GM18867 (cell line): ENCODE results near the gene ELOA.
"Not testable (repeated sequence)": the region's sequence is repeated elsewhere in the genome, so short reads cannot be mapped to it uniquely, and the experiment has no call there.

Source experiments
- ATAC-seq: cut with Tn5 transposase; IDR thresholded peaks from one replicate; pipeline ENCODE4 v1.9.1; 2021; ENCODE audit warnings: mild to moderate bottlenecking, moderate library complexity; ENCODE audit not compliant: unreplicated experiment

ELOA gene

GRCh38 chr1:23732363-23733224 lies 10.7 kb upstream of the ELOA start:
- ATAC-seq, result no peak

GRCh38 chr1:23733281-23733680 lies 10.0 kb upstream of the ELOA start:
- ATAC-seq, result not testable (repeated sequence)

- no peak for ATAC-seq
Measured at GRCh38 chr1:23736437-23737134, 6.7 kb upstream of the ELOA start.

GRCh38 chr1:23741609-23742008 lies 1.7 kb upstream of the ELOA start:
- no peak for ATAC-seq

GRCh38 chr1:23742670-23743286 lies 493 bp upstream of the ELOA start:
- ATAC-seq, result no peak

- ATAC-seq, result no peak
Measured at GRCh38 chr1:23745515-23745914, 2.2 kb downstream of the ELOA start.

GRCh38 chr1:23748016-23748415 lies 4.7 kb downstream of the ELOA start:
- no peak for ATAC-seq

- ATAC-seq, result no peak
Measured at GRCh38 chr1:23751050-23751814, 8.0 kb downstream of the ELOA start.

- no peak for ATAC-seq
Measured at GRCh38 chr1:23751815-23752200, 8.5 kb downstream of the ELOA start.

- no peak for ATAC-seq
Measured at GRCh38 chr1:23752909-23753308, 9.6 kb downstream of the ELOA start.

- no peak for ATAC-seq
Measured at GRCh38 chr1:23756676-23757075, 13.4 kb downstream of the ELOA start.

- no peak for ATAC-seq
Measured at GRCh38 chr1:23757812-23758211, 14.5 kb downstream of the ELOA start.

- no peak for ATAC-seq
Measured at GRCh38 chr1:23759277-23759676, 16.0 kb downstream of the ELOA start.

GRCh38 chr1:23763041-23763577 lies 19.8 kb downstream of the ELOA start:
- ATAC-seq, result no peak

GRCh38 chr1:23768733-23769132 lies 25.5 kb downstream of the ELOA start:
- no peak for ATAC-seq

GRCh38 chr1:23772049-23772853 lies 29.0 kb downstream of the ELOA start:
- peak; percentile 62 for ATAC-seq

GRCh38 chr1:23772854-23773242 lies 29.6 kb downstream of the ELOA start:
- ATAC-seq, result no peak

- ATAC-seq, result no peak
Measured at GRCh38 chr1:23774174-23774880, 31.1 kb downstream of the ELOA start.

- no peak for ATAC-seq
Measured at GRCh38 chr1:23776217-23776616, 32.9 kb downstream of the ELOA start.
